ENCODE data around the gene SENP1. TPM values are rescaled to one million over a fixed set of nuclear protein-coding genes. Genes with fewer than 3 reads are reported as not detected.

The SENP1 gene
- total RNA-seq, 1 experiment from 2014 or later = 28.8 TPM

GRCh38 chr12:48008349-48008748 lies 97.5 kb downstream of the SENP1 start:
- no peak overlapping the region for H3K18ac ChIP-seq (ENCODE audit: insufficient read length, low read depth, low read length)
- Mint-ChIP-seq H3K36me3 (ENCODE audit: insufficient read depth in 1 of 3, low read depth in 3 of 3) (no peaks in the 10 kb centered on the region), H3K9me3 (peaks cover 0 to 2% of the 10 kb centered on the region in 2 experiments; a peak in 3 of 5 replicates), H3K4me1 (peaks cover 19 to 20% of the 10 kb centered on the region in 2 experiments), H3K4me3 (no peak overlapping the region), H3K27me3 (ENCODE audit: low read depth) (peaks cover 99% of the 10 kb centered on the region), H3K27ac (no peak overlapping the region)
- H3K23me2 ChIP-seq (ENCODE audit: insufficient read length, low read depth, low read length, poor library complexity, severe bottlenecking) = peaks cover 17% of the 10 kb centered on the region
- H2AFZ ChIP-seq (ENCODE audit: low read length) = no peak overlapping the region
- no peak overlapping the region for H2BK12ac ChIP-seq (ENCODE audit: insufficient read length, low read depth, low read length)
- no peak overlapping the region for H3T11ph ChIP-seq (ENCODE audit: low read length)
- H4K8ac ChIP-seq (replicated peaks; ENCODE audit: insufficient read length, low read depth, low read length) = no peak overlapping the region
- no peak for DNase-seq
- no peak overlapping the region for H3K4ac ChIP-seq (ENCODE audit: low read depth, low read length)
- no peak overlapping the region for H2AK5ac ChIP-seq (ENCODE audit: insufficient read length, low read length)
- WGBS (ENCODE audit: extremely low coverage, insufficient read length, low lambda C conversion rate) = no CpG with 5 or more reads among the region's 2 CpGs
- no peak overlapping the region for H4K5ac ChIP-seq (ENCODE audit: insufficient read length, low read depth, low read length)
- H3K79me2 ChIP-seq (ENCODE audit: insufficient read depth, low read length) = no peaks in the 10 kb centered on the region
- H3K79me1 ChIP-seq (ENCODE audit: insufficient read depth, low read depth, low read length, poor library complexity, severe bottlenecking) = no peaks in the 10 kb centered on the region
- H3K14ac ChIP-seq (ENCODE audit: insufficient read depth, low read length) = no peak overlapping the region
- no peak overlapping the region for H3K27ac ChIP-seq (ENCODE audit: insufficient read length, low read depth, low read length)
- no peak overlapping the region for H3K56ac ChIP-seq (ENCODE audit: insufficient read length, low read depth, low read length)
- H3K27me3 ChIP-seq (ENCODE audit: insufficient read depth, low read length) = peaks cover 82% of the 10 kb centered on the region
- H2BK20ac ChIP-seq (ENCODE audit: low read depth, low read length, poor library complexity, severe bottlenecking) = no peak overlapping the region
- no peaks in the 10 kb centered on the region for H3K9me3 ChIP-seq (ENCODE audit: control insufficient read depth, low read depth, low read length)
- H4K20me1 ChIP-seq (ENCODE audit: control insufficient read depth, insufficient read depth, insufficient read length) = peaks cover 3% of the 10 kb centered on the region
- H3K4me2 ChIP-seq (ENCODE audit: insufficient read depth, insufficient read length, low read length) = no peak overlapping the region
- H2BK120ac ChIP-seq (ENCODE audit: low read depth, low read length, poor library complexity, severe bottlenecking) = no peak overlapping the region
- H3K4me1 ChIP-seq (ENCODE audit: insufficient read depth, low read length) = peaks cover 3% of the 10 kb centered on the region
- no peak overlapping the region for H2BK15ac ChIP-seq (ENCODE audit: low read depth, low read length)
- TF ChIP-seq, protein P1, sequence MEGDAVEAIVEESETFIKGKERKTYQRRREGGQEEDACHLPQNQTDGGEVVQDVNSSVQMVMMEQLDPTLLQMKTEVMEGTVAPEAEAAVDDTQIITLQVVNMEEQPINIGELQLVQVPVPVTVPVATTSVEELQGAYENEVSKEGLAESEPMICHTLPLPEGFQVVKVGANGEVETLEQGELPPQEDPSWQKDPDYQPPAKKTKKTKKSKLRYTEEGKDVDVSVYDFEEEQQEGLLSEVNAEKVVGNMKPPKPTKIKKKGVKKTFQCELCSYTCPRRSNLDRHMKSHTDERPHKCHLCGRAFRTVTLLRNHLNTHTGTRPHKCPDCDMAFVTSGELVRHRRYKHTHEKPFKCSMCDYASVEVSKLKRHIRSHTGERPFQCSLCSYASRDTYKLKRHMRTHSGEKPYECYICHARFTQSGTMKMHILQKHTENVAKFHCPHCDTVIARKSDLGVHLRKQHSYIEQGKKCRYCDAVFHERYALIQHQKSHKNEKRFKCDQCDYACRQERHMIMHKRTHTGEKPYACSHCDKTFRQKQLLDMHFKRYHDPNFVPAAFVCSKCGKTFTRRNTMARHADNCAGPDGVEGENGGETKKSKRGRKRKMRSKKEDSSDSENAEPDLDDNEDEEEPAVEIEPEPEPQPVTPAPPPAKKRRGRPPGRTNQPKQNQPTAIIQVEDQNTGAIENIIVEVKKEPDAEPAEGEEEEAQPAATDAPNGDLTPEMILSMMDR (conservative IDR thresholded peaks at IDR 0.05) = no peak
- no peak overlapping the region for H2BK5ac ChIP-seq (ENCODE audit: insufficient read length, low read length)
- no peak overlapping the region for H3K9ac ChIP-seq (ENCODE audit: extremely low read depth, insufficient read length, low read length)
- H4K91ac ChIP-seq (ENCODE audit: insufficient read length, low read depth, low read length) = no peak overlapping the region
- H3K23ac ChIP-seq (ENCODE audit: insufficient read length, low read depth, low read length) = no peak overlapping the region
